Ectodermal cell (in vitro differentiated cells): ENCODE measurements around the gene VCL.

ENCODE experiments used
- H3K27ac ChIP-seq: 2 replicates; pipeline ENCODE4 v1.7.0; 2013; ENCODE audit warnings: mild to moderate bottlenecking, low read depth, low read length; ENCODE audit not compliant: insufficient read depth, poor library complexity, severe bottlenecking
- H3K27me3 ChIP-seq: 2 replicates; pipeline ENCODE4 v1.7.0; 2013; ENCODE audit warnings: mild to moderate bottlenecking, low read length; ENCODE audit not compliant: insufficient read depth, control insufficient read depth, poor library complexity, severe bottlenecking
- H3K36me3 ChIP-seq: one replicate; pipeline ENCODE4 v1.7.0; 2013; ENCODE audit warnings: low read length; ENCODE audit not compliant: control insufficient read depth, insufficient read depth
- H3K4me1 ChIP-seq: one replicate; pipeline ENCODE4 v1.7.0; 2013; ENCODE audit warnings: low read length; ENCODE audit not compliant: control insufficient read depth, insufficient read depth
- H3K4me3 ChIP-seq: 2 replicates; pipeline ENCODE4 v1.7.0; 2013; ENCODE audit warnings: low read depth, low read length, control low read depth; ENCODE audit not compliant: insufficient read depth
- H3K9me3 ChIP-seq: 2 replicates; pipeline ENCODE4 v1.7.0; 2013; ENCODE audit warnings: mild to moderate bottlenecking, low read length, moderate library complexity; ENCODE audit not compliant: control insufficient read depth
- WGBS, 2 experiments: methylation state at CpG; one replicate each; pipeline ENCODE4 v1.1.7; 2013; ENCODE audit warnings: missing lambda C conversion rate in 2 of 2; 5-methylcytosine and 5-hydroxymethylcytosine counted together

VCL gene

DNA sequence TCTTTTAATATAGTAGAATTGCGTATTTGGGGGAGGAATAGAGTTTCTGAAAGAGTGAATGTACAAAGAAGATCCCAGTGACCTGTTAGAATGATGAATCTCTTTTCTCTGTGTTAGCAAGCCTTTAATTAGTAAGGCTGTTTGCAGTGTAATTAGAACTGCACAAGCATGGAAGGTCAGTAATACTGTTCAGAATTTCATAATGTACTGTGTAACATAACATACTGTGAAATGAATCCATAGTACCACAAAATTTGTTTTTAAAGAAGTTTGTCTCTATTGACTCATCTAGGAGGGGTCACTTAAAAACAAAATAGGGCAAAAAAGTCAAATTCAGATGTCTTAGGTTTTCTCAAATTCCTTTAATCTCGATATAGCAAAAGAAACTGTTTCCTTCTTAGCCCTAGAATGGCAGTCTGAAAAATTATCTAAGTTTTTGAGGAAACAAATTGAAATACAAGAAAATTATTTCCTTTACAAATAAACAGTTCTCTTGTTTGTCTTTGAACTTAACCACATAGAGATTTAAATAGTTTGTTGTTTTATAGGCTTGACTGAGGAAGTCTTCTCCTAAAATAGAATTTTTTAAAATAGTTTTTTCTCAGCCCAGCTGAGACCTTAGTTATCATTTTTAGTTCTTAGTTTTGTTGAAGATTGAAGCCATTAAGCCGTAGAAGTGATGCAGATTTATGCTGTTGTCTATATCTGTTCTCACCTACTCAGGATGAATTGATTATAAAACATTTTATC is 165.6 kb downstream of the VCL start:
- WGBS, 2 experiments = 90 to 93% methylated on average over 2 to 3 of the region's 3 CpGs
- no peaks in the 10 kb centered on the region for H3K9me3 ChIP-seq
- no peaks in the 10 kb centered on the region for H3K4me1 ChIP-seq
- no peak overlapping the region for H3K27ac ChIP-seq
- H3K4me3 ChIP-seq = no peak overlapping the region
- no peaks in the 10 kb centered on the region for H3K36me3 ChIP-seq
- no peaks in the 10 kb centered on the region for H3K27me3 ChIP-seq

DNA sequence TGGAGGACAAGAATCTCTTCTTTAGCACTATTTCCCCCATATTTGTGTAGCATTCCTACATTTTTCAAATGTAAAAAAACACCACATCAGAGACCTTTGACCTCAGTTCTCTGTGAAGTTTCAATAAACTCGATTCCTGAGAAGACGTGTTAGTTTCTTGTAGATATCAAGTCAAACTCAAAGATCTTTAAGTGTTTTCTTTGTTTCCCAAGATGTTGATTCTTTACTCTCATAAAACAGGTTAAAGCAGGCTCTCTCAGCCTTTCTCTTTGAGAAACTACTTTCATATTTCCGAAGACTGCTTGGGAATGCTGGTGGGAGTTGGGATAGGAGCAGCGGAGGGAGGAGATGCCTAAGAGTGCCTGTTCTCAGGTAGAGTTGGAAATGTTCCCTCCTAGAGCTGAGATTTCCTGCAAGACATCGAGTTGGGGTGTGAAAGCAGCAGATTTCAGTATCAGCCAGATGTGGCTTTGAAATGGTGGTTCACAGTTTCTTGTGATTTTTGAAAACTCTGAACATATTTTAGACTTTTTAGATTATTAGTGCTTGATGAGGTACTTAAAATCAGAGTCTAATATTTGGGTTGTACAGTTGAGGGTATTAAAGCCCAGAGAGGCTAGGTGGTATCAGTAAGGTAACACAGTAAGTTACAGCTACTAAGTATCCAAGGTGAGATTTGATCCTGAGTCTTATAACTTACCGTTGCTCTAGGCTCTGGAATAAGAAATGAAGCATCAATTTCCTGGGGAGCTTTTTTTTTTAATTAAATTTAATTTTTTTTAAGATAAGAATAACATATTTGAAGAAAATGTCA is 167.0 kb downstream of the VCL start:
- H3K4me3 ChIP-seq = no peak overlapping the region
- H3K4me1 ChIP-seq = no peaks in the 10 kb centered on the region
- H3K36me3 ChIP-seq = no peaks in the 10 kb centered on the region
- H3K27me3 ChIP-seq = no peaks in the 10 kb centered on the region
- WGBS, 2 experiments = 87 to 92% methylated on average over 6 of the region's 6 CpGs
- no peaks in the 10 kb centered on the region for H3K9me3 ChIP-seq
- H3K27ac ChIP-seq = no peak overlapping the region

- no peak overlapping the region for H3K4me3 ChIP-seq
- H3K4me1 ChIP-seq = no peaks in the 10 kb centered on the region
- WGBS, 2 experiments = 91 to 97% methylated on average over 2 of the region's 2 CpGs
- no peaks in the 10 kb centered on the region for H3K27me3 ChIP-seq
- no peaks in the 10 kb centered on the region for H3K9me3 ChIP-seq
- H3K27ac ChIP-seq = no peak overlapping the region
- H3K36me3 ChIP-seq = no peaks in the 10 kb centered on the region
Measured at GRCh38 chr10:74165530-74165901, 167.6 kb downstream of the VCL start.

DNA sequence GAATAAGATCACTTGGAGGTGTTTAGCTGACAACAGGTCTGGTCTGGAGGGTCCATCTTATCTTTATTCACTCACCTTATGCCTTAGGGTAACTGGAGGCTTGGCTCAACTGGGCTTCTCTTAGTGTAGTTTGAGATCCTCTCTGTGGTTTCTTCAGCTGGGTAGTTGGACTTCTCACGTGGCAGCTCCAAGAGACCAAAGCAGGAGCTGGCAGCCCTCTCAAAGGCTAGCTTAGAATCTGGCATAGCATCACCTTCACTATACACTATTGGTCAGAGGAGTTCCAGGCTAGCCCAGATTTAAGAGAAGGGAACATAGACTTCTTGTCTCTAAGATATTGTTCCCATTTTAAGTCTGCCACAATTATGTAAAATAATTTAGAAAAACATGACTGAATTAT is 169.5 kb downstream of the VCL start:
- Histone ChIP-seq H3K27ac (no peak overlapping the region), H3K36me3 (no peaks in the 10 kb centered on the region), H3K27me3 (no peaks in the 10 kb centered on the region), H3K9me3 (no peaks in the 10 kb centered on the region), H3K4me1 (no peaks in the 10 kb centered on the region), H3K4me3 (no peak overlapping the region)
- WGBS, 2 experiments = 78 to 80% methylated on average over 1 of the region's 1 CpG
